ENCODE measurements around the gene C13orf42. TPM values are rescaled to one million over a fixed set of nuclear protein-coding genes. Genes with fewer than 3 reads are reported as not detected.

Gene C13orf42
- total RNA-seq, 2 donors from 2014 or later = not detected

DNA sequence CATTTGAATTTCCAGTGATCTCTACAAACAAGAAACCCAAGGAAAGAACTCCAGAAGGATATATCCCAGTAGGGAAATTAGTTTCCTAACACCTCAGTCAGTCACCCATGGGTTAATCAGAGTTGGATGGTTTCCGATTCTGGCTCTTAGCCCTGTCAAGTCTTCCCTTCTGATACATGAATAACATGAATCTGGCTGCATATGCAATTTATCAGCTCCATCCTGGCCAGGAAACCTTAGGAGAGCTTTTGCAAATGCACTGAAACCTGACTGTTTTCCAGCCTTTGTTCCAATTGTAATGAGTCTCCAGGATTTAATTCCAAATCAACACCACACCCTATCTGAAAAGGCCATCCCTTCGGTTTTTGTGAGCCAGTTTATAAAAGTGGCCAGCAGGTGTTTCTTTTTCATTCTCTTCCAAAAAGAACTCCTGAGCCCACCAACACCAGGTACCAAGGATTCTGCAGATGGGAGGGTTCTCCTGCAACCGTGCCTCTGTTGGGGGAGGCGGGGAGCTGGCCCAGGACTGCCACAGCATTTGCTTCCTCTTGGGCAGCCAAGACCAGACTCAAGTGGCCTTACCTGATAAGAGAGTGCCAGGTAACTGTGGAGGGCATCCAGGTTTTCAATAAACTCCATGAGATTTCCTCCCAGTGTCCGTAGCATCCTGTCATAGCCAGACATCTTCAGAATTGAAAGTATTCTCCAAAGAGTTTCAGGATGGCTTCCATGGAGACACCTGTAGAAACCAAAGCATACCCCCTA is 77.5 kb downstream of the C13orf42 start:
- H3K4me1 ChIP-seq = no peaks in the 10 kb centered on the region
- no peaks in the 10 kb centered on the region for H3K9me3 ChIP-seq
- intact Hi-C loops (cut with DNase I) = no loop called here
- H3K27ac ChIP-seq = no peak overlapping the region
- TF ChIP-seq, protein P1, sequence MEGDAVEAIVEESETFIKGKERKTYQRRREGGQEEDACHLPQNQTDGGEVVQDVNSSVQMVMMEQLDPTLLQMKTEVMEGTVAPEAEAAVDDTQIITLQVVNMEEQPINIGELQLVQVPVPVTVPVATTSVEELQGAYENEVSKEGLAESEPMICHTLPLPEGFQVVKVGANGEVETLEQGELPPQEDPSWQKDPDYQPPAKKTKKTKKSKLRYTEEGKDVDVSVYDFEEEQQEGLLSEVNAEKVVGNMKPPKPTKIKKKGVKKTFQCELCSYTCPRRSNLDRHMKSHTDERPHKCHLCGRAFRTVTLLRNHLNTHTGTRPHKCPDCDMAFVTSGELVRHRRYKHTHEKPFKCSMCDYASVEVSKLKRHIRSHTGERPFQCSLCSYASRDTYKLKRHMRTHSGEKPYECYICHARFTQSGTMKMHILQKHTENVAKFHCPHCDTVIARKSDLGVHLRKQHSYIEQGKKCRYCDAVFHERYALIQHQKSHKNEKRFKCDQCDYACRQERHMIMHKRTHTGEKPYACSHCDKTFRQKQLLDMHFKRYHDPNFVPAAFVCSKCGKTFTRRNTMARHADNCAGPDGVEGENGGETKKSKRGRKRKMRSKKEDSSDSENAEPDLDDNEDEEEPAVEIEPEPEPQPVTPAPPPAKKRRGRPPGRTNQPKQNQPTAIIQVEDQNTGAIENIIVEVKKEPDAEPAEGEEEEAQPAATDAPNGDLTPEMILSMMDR (IDR thresholded peaks at IDR 0.05) = no peak
- no peak for TF ChIP-seq POLR2A (IDR thresholded peaks at IDR 0.05)
- ATAC-seq = no peak
- no peak overlapping the region for H3K4me3 ChIP-seq
- H3K27me3 ChIP-seq = no peaks in the 10 kb centered on the region
- no peak for DNase-seq
- no peaks in the 10 kb centered on the region for H3K36me3 ChIP-seq (replicated peaks in 1 of 2; ENCODE audit: insufficient read depth in 1 of 2, low read depth in 2 of 2)
- 70 to 71% methylated on average over 5 of the region's 5 CpGs for WGBS, 2 donors

DNA sequence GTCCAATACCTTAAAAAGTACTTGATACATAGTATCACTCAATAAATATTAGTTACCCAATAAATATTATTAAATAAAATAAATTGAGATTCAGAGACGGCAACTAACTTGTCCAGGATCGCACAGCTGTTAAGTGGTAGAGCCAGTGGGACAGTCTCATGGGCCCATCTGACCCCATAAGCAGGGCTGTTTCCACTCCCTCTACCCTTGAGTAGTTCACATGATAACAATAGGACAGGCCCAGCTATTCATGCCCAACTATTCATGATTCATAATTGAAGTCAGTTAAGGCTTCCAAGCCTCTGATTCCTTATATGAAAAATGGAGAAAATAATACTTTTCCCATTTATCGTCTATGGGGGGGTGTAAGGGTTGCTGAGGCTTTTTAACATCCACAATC is 78.2 kb downstream of the C13orf42 start:
- ATAC-seq = no peak
- TF ChIP-seq, protein P1 (IDR thresholded peaks at IDR 0.05) = no peak
- no peak for TF ChIP-seq POLR2A (IDR thresholded peaks at IDR 0.05)

More for the DNA sequence above, 78.2 kb downstream of the C13orf42 start:
- H3K9me3 ChIP-seq = no peaks in the 10 kb centered on the region
- no peaks in the 10 kb centered on the region for H3K36me3 ChIP-seq (replicated peaks in 1 of 2; ENCODE audit: insufficient read depth in 1 of 2, low read depth in 2 of 2)
- no peak overlapping the region for H3K27ac ChIP-seq
- intact Hi-C loops (cut with DNase I) = no loop called here
- no peaks in the 10 kb centered on the region for H3K27me3 ChIP-seq
- no peak for DNase-seq
- no peaks in the 10 kb centered on the region for H3K4me1 ChIP-seq
- WGBS, 2 donors = 88% methylated on average over 3 of the region's 3 CpGs
- H3K4me3 ChIP-seq = no peak overlapping the region

Other genes with a start within 250 kb of the C13orf42 start
- 10 to 100 TPM; 17.1 to 34.2 TPM for gene RNASEH2B, start 201.5 kb downstream of the C13orf42 start, total RNA-seq
- 1 to 10 TPM in 1 of 2 donors, under 1 TPM in 1; 0.78 to 2.0 TPM for gene FAM124A, start 111.1 kb upstream of the C13orf42 start, total RNA-seq
- not detected for gene SERPINE3, start 228.4 kb upstream of the C13orf42 start, total RNA-seq